GM19463 (cell line): ENCODE measurements around the gene BIK.

Source experiments
- ATAC-seq: cut with Tn5 transposase; IDR thresholded peaks from one replicate; pipeline ENCODE4 v1.9.1; 2021; ENCODE audit warnings: mild to moderate bottlenecking, moderate library complexity; ENCODE audit not compliant: unreplicated experiment

BIK gene

GRCh38 chr22:43176090-43176489, 65.5 kb downstream of the BIK start:
- ATAC-seq, result no peak

GRCh38 chr22:43177479-43177878, 66.9 kb downstream of the BIK start:
- no peak for ATAC-seq
